Mesenteric fat pad (tissue), 1 donor: ENCODE results near the gene SELENOV. TPM values are rescaled to one million over a fixed set of nuclear protein-coding genes. Genes with fewer than 3 reads are reported as not detected.
"Not testable (repeated sequence)": the region's sequence is repeated elsewhere in the genome, so short reads cannot be mapped to it uniquely, and the experiment has no call there.

Experiments used
- DNase-seq: peaks from one replicate; pipeline ENCODE4 v3.0.0-alpha.2; 2020; ENCODE audit warnings: low spot score
- long read RNA-seq: library from polyadenylated mRNA; unstranded; transcript quantifications from one replicate; pipeline ENCODE4 v2.0.0, GENCODE V29; 2020
- total RNA-seq: library from RNA; stranded (reverse); fragmentation: NEBNext Ultra II Directional; extraction: Animal tissue kit (Norgen Biotek cat#: 25700); gene quantifications from one replicate; pipeline ENCODE4 v1.2.1, GENCODE V29; 2021
- donor health status: DM: yes; HTN: yes; CAD: no.

Gene SELENOV, protein sequence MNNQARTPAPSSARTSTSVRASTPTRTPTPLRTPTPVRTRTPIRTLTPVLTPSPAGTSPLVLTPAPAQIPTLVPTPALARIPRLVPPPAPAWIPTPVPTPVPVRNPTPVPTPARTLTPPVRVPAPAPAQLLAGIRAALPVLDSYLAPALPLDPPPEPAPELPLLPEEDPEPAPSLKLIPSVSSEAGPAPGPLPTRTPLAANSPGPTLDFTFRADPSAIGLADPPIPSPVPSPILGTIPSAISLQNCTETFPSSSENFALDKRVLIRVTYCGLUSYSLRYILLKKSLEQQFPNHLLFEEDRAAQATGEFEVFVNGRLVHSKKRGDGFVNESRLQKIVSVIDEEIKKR
- not detected for total RNA-seq
- long read RNA-seq, result 0 reads

GRCh38 chr19:39514840-39515550, at the start of gene SELENOV:
Gene SELENOV (plus strand): TSS chr19:39515139. CDS start chr19:39515213, 74 bp downstream.
- no peak for DNase-seq

DNA sequence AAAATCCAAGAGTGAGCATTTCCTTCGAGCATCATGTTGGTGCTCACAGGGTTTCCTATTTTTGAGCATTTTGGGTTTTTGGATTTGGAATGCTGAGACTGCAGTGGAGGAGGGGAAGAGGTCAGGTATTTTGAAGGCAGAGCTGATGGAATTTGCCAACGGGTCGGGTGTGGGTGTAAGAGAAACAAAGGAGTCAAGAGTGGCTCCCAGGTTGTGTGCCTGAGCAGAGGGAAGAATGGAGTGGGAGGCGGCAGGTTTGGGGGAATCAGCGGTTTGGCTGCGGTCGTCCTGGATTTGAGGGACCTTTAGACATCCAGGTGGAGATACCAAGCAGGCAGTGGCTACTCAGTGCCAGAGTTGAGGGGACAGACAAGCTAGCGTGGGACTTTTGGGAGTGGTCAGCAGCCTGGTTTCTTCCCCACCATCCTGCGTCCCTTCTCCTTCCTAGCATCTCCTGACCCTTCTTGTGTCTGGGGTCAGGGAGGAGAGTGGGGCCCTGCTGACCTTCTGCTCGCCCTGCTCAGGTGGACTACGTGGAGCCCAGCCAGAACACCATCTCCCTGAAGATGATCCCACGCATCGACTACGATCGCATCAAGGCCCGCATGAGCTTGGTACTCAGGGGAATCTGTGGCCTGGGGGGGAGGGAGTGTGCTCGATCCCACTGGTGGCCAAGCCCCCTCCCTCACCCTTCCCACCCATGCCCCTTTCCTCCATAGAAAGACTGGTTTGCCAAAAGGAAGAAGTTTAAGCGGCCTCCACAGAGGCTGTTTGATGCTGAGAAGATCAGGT, 48.8 kb upstream of the SELENOV start:
- no peak for DNase-seq

DNA sequence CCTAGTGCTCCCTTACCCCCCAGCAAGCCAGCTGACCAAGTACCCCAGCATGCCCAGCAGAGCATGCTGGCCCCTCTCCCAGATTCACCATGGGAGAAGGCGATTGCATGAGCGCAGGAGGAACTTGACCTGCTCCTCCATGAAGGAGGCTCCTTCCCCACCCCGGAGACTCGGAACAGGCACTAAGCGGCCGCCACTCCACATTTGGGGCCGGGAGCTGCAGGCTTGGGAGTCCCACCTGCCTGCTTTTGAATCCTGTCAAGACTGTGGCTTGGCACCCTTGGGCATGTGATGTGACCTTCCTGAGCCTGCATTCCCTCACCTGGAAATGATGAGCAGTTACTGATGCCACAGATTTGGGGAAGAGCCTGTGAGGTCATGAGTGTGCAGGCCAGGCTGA, 47.0 kb upstream of the SELENOV start:
- DNase-seq, result no peak

DNA sequence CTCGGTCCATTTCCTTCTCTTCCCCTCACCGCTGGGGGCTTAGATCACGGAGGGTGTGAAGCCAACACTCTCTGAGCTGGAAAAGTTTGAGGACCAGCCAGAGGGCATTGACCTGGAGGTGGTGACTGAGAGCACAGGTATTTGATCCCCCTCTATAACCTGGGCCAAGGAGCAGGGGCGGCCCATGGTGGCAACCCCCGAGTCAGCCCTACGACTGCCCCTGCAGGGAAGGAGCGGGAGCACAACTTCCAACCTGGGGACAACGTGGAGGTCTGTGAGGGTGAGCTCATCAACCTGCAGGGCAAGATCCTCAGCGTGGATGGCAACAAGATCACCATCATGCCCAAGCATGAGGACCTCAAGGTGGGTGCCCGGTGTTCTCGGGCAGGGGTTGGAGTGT, 45.9 kb upstream of the SELENOV start:
- DNase-seq, result no peak

DNA sequence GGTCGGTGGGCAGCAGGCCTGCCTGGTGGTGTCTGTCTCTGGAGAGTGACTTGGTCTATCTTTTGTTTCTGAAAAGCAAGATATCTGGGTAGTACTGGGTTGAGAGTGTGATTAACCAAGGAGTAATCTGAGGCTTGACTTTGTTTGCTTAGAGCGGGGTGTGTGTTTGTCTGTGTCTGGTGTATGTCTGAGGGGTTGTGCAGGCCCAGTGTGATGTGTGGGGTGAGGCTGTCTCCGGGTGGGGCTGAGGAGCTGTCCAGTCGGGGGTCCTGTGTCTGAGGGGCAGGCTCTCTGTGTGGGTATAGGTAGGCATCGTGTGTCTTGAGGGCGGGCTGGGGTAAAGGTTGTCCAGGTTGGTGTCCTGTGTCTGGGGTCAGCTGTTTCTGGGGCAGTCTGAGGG, 45.4 kb upstream of the SELENOV start:
- DNase-seq, result no peak

- no peak for DNase-seq
Measured at GRCh38 chr19:39470724-39471339, 44.1 kb upstream of the SELENOV start.

DNA sequence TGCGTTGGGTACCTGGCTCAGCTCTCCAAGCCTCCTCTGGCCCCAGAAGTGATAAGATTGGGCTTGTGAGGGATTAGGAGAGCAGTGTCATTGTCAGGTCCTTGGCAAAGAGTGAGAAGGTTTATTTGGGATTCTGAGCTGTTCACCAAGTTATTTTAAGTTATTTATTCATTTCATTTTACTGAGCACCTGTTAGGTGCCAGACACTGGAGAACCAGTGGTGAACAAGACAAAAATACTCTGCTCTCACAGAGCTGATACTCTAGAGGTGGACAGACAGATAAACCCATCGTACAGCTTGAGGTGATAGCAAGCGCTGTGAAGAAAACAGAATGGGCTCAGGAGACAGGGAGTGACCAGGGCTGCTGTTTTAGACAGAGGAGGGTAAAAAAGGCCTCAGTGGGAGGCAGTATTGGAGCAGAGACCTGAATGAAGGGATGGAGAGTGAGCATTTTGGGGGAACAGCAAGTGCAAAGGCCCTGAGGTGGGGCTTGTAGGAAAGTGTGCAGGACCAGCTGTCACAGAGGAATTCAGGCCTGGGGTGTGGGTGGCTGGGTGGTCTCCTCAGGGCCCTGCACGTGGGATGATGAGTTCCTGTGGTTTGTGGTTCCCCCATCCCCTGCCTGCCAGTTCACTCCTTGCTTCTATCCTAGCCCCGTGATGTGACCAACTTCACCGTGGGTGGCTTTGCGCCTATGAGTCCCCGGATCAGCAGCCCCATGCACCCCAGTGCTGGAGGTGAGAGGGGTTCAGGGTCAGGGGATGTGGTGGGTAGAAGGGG, 43.0 kb upstream of the SELENOV start:
- DNase-seq, result no peak

GRCh38 chr19:39472746-39473442, 42.0 kb upstream of the SELENOV start:
- no peak for DNase-seq

DNA sequence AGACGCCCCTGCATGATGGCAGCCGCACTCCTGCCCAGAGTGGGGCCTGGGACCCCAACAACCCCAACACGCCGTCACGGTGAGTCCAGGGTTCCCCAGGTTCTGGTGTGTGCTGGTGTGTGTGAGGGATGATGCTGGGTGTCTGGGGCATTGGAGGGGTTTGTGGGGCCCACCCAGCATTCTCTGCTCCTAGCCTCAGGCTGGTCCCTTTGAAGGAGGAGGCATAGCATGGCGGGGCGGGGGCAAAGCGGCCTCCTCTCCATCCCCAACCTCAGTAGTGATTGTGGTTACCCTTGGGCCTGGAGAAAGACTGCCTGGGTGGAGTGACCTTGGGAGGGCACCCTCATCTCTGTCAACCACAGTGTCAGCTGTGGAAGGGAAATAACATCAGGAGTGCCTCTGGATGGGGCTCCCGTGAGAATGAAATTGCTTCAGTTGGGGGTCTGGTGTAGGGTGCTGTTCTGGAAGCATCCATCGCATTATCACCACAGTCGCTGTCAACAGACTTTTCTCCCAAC, 41.4 kb upstream of the SELENOV start:
- DNase-seq, result no peak

- no peak for DNase-seq
Measured at GRCh38 chr19:39474139-39474620, 40.8 kb upstream of the SELENOV start.

DNA sequence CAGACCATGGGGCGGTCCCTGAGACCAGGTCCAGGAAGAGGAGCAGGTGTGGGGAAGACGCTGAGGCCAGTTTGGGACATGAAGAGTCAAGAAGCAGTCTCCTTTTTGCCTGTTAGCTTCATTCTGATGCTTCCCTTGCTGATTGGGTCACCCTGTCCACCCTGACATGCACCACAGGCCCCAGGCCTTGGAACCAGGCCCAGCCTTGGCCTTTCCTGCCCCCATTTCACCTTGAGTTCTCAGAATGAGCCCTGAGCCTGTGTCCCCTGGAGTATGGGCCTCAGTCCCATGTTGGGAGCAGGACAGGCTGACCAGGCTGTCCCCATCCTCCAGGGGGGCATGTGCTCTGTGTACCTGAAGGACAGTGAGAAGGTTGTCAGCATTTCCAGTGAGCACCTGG, 39.2 kb upstream of the SELENOV start:
- no peak for DNase-seq

GRCh38 chr19:39479319-39479801, 35.6 kb upstream of the SELENOV start:
- DNase-seq, result not testable (repeated sequence)

GRCh38 chr19:39479916-39480315, 35.0 kb upstream of the SELENOV start:
- no peak for DNase-seq

- peak; percentile 99 for DNase-seq
Measured at GRCh38 chr19:39480337-39481228, 34.4 kb upstream of the SELENOV start, which contains the start of gene TIMM50. Gene TIMM50 (plus strand): TSS chr19:39480838. CDS start chr19:39480854, 16 bp downstream.

DNA sequence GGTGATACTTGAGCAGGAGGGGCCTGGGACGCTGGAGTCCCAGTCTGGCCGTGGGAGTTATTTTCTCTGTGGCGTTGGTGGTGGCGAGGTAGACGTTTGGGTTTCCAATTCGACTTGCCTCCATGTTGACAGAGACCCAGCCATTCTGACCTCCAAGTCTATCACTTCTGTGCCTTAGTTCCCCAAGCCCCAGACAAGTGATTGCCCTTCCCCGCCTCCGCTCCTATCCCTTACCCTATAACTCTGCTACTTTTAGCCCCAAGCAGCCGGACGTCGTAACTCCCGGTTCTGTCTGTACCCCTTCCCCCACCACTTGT, 33.8 kb upstream of the SELENOV start:
- no peak for DNase-seq

- DNase-seq, result no peak
Measured at GRCh38 chr19:39481676-39482075, 33.3 kb upstream of the SELENOV start.

- DNase-seq, result no peak
Measured at GRCh38 chr19:39483141-39483540, 31.8 kb upstream of the SELENOV start.

DNA sequence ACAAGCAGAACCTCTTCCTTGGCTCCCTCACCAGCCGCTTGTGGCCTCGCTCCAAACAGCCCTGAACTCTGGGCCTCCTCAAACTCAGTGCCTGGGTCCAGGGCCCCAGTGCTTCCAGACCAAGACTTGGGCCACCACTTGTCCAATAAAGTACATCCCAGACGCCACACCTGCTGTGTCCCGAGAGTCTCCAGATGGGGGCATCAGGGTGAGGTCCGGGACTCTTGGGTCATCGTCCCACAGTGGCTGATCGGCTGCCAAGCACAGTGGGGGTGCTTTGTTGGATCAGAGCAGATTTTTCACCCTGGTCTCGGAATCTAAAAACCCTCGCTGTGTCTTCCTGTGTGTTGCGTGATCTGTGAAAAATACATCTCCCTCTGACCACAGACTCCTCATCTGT, 25.2 kb upstream of the SELENOV start:
- DNase-seq, result no peak
